CD4-positive, alpha-beta T cell treated with Interleukin-4 for 1 hour (primary cell): ENCODE data around the gene CDYL.

ENCODE experiments used
- DNase-seq, 2 donors: peaks; one replicate each; pipeline ENCODE4 v3.0.0-alpha.2; 2020 to 2022

The CDYL gene

GRCh38 chr6:4776131-4776492 lies at the start of gene CDYL:
CDYL (plus strand) TSS chr6:4776404; CDS start chr6:4776784, 380 bp downstream.
- DNase-seq: peak; percentile 91

- no peak for DNase-seq
These were observed 49.6 kb upstream of the CDYL start for GRCh38 chr6:4726645-4727044.

GRCh38 chr6:4727217-4727616 lies 49.0 kb upstream of the CDYL start:
- no peak for DNase-seq

GRCh38 chr6:4727671-4728435 lies 48.4 kb upstream of the CDYL start:
- DNase-seq: peak in 1 of 2 donors; percentile 3

- no peak for DNase-seq
These were observed 47.8 kb upstream of the CDYL start for GRCh38 chr6:4728436-4728769.

- DNase-seq: no peak
These were observed 47.3 kb upstream of the CDYL start for GRCh38 chr6:4728926-4729325.

- no peak for DNase-seq
These were observed 44.2 kb upstream of the CDYL start for GRCh38 chr6:4731996-4732395.

- DNase-seq: no peak
These were observed 43.4 kb upstream of the CDYL start for GRCh38 chr6:4732691-4733315.

GRCh38 chr6:4736371-4736873 lies 39.8 kb upstream of the CDYL start:
- no peak for DNase-seq

GRCh38 chr6:4740032-4740431 lies 36.2 kb upstream of the CDYL start:
- DNase-seq: no peak

GRCh38 chr6:4743062-4743461 lies 33.1 kb upstream of the CDYL start:
- no peak for DNase-seq

GRCh38 chr6:4743926-4744325 lies 32.3 kb upstream of the CDYL start:
- DNase-seq: no peak

GRCh38 chr6:4747588-4747987 lies 28.6 kb upstream of the CDYL start:
- no peak for DNase-seq

- DNase-seq: no peak
These were observed 24.3 kb upstream of the CDYL start for GRCh38 chr6:4751823-4752464.

GRCh38 chr6:4756247-4756646 lies 20.0 kb upstream of the CDYL start:
- no peak for DNase-seq

GRCh38 chr6:4759997-4760396 lies 16.2 kb upstream of the CDYL start:
- DNase-seq: no peak

- DNase-seq: no peak
These were observed 15.4 kb upstream of the CDYL start for GRCh38 chr6:4760773-4761172.

- DNase-seq: no peak
These were observed 13.9 kb upstream of the CDYL start for GRCh38 chr6:4762294-4762693.

- DNase-seq: no peak
These were observed 12.3 kb upstream of the CDYL start for GRCh38 chr6:4763921-4764320.

- no peak for DNase-seq
These were observed 7.4 kb upstream of the CDYL start for GRCh38 chr6:4768815-4769214.

- DNase-seq: no peak
These were observed 3.5 kb upstream of the CDYL start for GRCh38 chr6:4772750-4773149.

- DNase-seq: no peak
These were observed 3.0 kb upstream of the CDYL start for GRCh38 chr6:4773181-4773580.

- DNase-seq: no peak
These were observed 1.9 kb upstream of the CDYL start for GRCh38 chr6:4774296-4774695.
